Measurements from ENCODE around the gene DUSP16. TPM values are rescaled to one million over a fixed set of nuclear protein-coding genes. Genes with fewer than 3 reads are reported as not detected.

The DUSP16 gene
- total and polyA plus RNA-seq, 2 experiments from 2014 or later, result 11.7 to 59.4 TPM

DNA sequence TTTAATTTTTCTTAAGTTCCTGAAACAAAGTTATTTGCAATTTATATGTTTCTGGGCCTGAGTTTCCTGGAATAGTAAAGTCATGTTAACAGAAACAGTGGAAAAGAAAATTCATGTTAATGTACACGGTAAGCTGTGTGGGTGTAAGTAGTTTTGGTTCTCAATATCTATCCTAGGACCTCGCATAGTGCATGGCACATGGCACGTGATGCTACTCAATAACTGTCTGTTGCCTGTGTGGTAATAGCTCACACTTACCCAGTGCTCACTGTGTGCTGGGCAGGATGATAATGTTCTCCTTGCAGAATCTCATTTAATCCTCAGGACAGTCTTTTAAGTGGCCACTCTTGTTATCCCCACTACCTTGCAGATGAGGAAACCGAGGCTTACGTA is 100.7 kb downstream of the DUSP16 start:
- Histone ChIP-seq H3K4me3 (no peak overlapping the region), H3K4me2 (no peak overlapping the region), H3K4me1 (ENCODE audit: insufficient read depth) (peaks cover 8% of the 10 kb centered on the region), H3K27ac (ENCODE audit: low read depth) (no peak overlapping the region), H3K79me2 (replicated peaks; ENCODE audit: insufficient read depth) (no peaks in the 10 kb centered on the region), H4K20me1 (replicated peaks; ENCODE audit: insufficient read depth) (no peaks in the 10 kb centered on the region), H3K9me2 (ENCODE audit: insufficient read depth) (no peaks in the 10 kb centered on the region), H3K36me3 (ENCODE audit: insufficient read depth) (no peaks in the 10 kb centered on the region), H3K27me3 (ENCODE audit: insufficient read depth) (no peaks in the 10 kb centered on the region), H3F3A (replicated peaks; ENCODE audit: low read depth) (no peaks in the 10 kb centered on the region), H2AFZ (no peak overlapping the region)
- TF ChIP-seq ZNF114 (CRISPR knock-in tag; IDR thresholded peaks at IDR 0.05) (no peak), CREB1 (CRISPR knock-in tag; IDR thresholded peaks at IDR 0.05; ENCODE audit: low read depth) (no peak), ZNF331 (CRISPR knock-in tag; IDR thresholded peaks at IDR 0.05; ENCODE audit: low read depth) (no peak)
- TF ChIP-seq, protein P1, sequence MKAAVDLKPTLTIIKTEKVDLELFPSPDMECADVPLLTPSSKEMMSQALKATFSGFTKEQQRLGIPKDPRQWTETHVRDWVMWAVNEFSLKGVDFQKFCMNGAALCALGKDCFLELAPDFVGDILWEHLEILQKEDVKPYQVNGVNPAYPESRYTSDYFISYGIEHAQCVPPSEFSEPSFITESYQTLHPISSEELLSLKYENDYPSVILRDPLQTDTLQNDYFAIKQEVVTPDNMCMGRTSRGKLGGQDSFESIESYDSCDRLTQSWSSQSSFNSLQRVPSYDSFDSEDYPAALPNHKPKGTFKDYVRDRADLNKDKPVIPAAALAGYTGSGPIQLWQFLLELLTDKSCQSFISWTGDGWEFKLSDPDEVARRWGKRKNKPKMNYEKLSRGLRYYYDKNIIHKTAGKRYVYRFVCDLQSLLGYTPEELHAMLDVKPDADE (IDR thresholded peaks at IDR 0.05), result no peak
- ATAC-seq (no peak), DNase-seq (ENCODE audit: low spot score) (no peak)
- no peaks in the 10 kb centered on the region; the same call in 2 of the 3 replicates for H3K36me3 Mint-ChIP-seq (ENCODE audit: low read depth)
- no peaks in the 10 kb centered on the region for H3K27me3 Mint-ChIP-seq (ENCODE audit: insufficient read depth, low read depth, poor library complexity)
- H3K9me3 Mint-ChIP-seq, result no peaks in the 10 kb centered on the region
- no peak overlapping the region for H3K27ac Mint-ChIP-seq
- no peak overlapping the region for H3K4me3 Mint-ChIP-seq
- peaks cover 12% of the 10 kb centered on the region for H3K4me1 Mint-ChIP-seq

DNA sequence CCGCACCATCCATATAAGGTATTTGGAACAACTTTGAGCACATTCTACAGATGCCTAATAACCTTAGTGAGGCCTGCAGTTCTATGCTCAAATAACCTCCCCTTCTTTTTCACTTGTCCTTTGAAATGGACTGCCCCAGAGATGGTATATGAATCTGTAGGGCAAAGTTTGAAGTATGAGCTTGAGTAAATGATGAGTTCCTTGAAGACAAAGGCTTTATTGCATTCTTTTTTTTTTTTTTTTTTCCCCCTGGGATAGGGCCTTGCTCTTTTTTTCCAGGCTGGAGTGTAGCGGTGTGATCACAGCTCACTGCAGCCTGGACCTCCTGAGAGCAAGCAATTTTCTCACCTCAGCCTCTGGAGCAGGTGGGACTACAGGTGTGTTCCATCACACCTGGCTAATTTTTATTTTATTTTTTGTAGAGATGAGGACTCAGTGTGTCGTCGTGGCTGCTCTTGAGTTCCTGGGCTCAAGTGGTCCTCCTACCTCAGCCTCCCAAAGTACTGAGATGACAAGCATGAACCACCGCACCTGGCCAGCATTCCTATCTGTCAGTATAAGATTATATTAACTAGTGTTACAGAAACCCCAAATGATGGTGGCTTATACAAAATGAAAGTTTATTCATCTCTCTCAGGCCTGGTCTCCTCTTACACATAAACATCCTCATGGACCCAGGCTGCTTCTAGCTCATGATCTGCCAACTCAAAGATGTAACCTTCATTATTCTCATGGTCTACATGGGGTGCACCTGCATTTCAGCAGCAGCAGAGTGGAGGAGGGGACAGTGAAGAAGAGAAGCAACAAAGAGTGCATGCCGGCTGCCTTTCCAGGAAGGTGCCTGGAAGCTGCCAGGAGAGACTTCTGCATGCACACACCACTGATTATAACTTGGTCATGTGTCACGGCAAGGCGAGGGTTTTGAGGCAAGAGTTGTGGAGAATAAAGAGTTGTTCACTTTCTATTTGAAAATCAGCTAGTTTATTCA is 101.4 kb downstream of the DUSP16 start:
- Mint-ChIP-seq H3K9me3 (no peaks in the 10 kb centered on the region), H3K27me3 (ENCODE audit: insufficient read depth, low read depth, poor library complexity) (no peaks in the 10 kb centered on the region), H3K27ac (no peak overlapping the region), H3K4me3 (no peak overlapping the region), H3K36me3 (ENCODE audit: low read depth) (no peaks in the 10 kb centered on the region; the same call in 2 of the 3 replicates), H3K4me1 (peaks cover 8% of the 10 kb centered on the region)
- H3F3A ChIP-seq (replicated peaks; ENCODE audit: low read depth), result no peaks in the 10 kb centered on the region
- no peak overlapping the region for H3K4me2 ChIP-seq
- H4K20me1 ChIP-seq (replicated peaks; ENCODE audit: insufficient read depth), result no peaks in the 10 kb centered on the region
- no peaks in the 10 kb centered on the region for H3K9me2 ChIP-seq (ENCODE audit: insufficient read depth)
- no peaks in the 10 kb centered on the region for H3K27me3 ChIP-seq (ENCODE audit: insufficient read depth)
- ATAC-seq (no peak), DNase-seq (ENCODE audit: low spot score) (no peak)
- H3K36me3 ChIP-seq (ENCODE audit: insufficient read depth), result no peaks in the 10 kb centered on the region
- H2AFZ ChIP-seq, result no peak overlapping the region
- no peaks in the 10 kb centered on the region for H3K79me2 ChIP-seq (replicated peaks; ENCODE audit: insufficient read depth)
- peaks cover 3% of the 10 kb centered on the region for H3K4me1 ChIP-seq (ENCODE audit: insufficient read depth)
- H3K4me3 ChIP-seq, result no peak overlapping the region
- H3K27ac ChIP-seq (ENCODE audit: low read depth), result 0 out of 2 replicates have a peak overlapping the region, but pooled peaks have one; percentile 9
- TF ChIP-seq, protein P2, sequence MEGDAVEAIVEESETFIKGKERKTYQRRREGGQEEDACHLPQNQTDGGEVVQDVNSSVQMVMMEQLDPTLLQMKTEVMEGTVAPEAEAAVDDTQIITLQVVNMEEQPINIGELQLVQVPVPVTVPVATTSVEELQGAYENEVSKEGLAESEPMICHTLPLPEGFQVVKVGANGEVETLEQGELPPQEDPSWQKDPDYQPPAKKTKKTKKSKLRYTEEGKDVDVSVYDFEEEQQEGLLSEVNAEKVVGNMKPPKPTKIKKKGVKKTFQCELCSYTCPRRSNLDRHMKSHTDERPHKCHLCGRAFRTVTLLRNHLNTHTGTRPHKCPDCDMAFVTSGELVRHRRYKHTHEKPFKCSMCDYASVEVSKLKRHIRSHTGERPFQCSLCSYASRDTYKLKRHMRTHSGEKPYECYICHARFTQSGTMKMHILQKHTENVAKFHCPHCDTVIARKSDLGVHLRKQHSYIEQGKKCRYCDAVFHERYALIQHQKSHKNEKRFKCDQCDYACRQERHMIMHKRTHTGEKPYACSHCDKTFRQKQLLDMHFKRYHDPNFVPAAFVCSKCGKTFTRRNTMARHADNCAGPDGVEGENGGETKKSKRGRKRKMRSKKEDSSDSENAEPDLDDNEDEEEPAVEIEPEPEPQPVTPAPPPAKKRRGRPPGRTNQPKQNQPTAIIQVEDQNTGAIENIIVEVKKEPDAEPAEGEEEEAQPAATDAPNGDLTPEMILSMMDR (conservative IDR thresholded peaks at IDR 0.05; ENCODE audit: low read depth in 2 of 2), result no peak
- TF ChIP-seq ZNF114 (CRISPR knock-in tag; IDR thresholded peaks at IDR 0.05), result no peak
- TF ChIP-seq POLR2AphosphoS5 (IDR thresholded peaks at IDR 0.05; ENCODE audit: low read depth), result no peak
- TF ChIP-seq CREB1 (CRISPR knock-in tag; IDR thresholded peaks at IDR 0.05; ENCODE audit: low read depth), result no peak
- no peak for TF ChIP-seq EZH2 (IDR thresholded peaks at IDR 0.05; ENCODE audit: low read depth, unreplicated experiment)
- no peak for TF ChIP-seq STAT1 (IDR thresholded peaks at IDR 0.05; ENCODE audit: unreplicated experiment)
- TF ChIP-seq, protein P1 (IDR thresholded peaks at IDR 0.05), result no peak
- TF ChIP-seq JUNB (IDR thresholded peaks at IDR 0.05; ENCODE audit: unreplicated experiment), result no peak
- no peak for TF ChIP-seq EZH2phosphoT487 (IDR thresholded peaks at IDR 0.05; ENCODE audit: unreplicated experiment)

Data from GM23338 (cell line).